K562 treated with DMSO at 1 percent for 24 hours (cell line): ENCODE results near the gene PPP1R12A. TPM values are rescaled to one million over a fixed set of nuclear protein-coding genes. Genes with fewer than 3 reads are reported as not detected.

ENCODE experiments used
- total RNA-seq: library from RNA; unstranded; fragments of 300-600 nt; gene quantifications from 2 replicates; pipeline ENCODE4 v1.2.3, GENCODE V29; 2022; ENCODE audit warnings: low read depth; ENCODE audit not compliant: insufficient read depth

Gene PPP1R12A
- 19.2 and 28.1 TPM in 2 replicates for total RNA-seq

GRCh38 chr12:79935021-79935623, at the start of gene PPP1R12A:
Gene PPP1R12A (minus strand): TSS chr12:79935097. CDS start chr12:79934931, 166 bp downstream.

Other genes with a start within 250 kb of the PPP1R12A start
- gene PAWR, start 244.1 kb downstream of the PPP1R12A start, total RNA-seq: not detected in 2 replicates
- gene OTOGL, start 164.4 kb upstream of the PPP1R12A start, total RNA-seq: not detected in 2 replicates